OCI-LY7 (cell line): ENCODE results near the gene NALCN.

Source experiments
- EZH2phosphoT487 ChIP-seq: fragments of 200-600 bp; sonication (generic); IDR thresholded peaks from 2 replicates; pipeline ENCODE4 v1.6.1; 2018; ENCODE audit warnings: low read depth, borderline replicate concordance, mild to moderate bottlenecking, mixed run types, antibody characterized with exemption, low read length, moderate library complexity, mixed read lengths
- TF ChIP-seq, protein P1 (sequence below): fragments of 200-600 bp; sonication (generic); conservative IDR thresholded peaks from 2 replicates; pipeline ENCODE4 v1.5.1; 2014; ENCODE audit warnings: mild to moderate bottlenecking, antibody characterized with exemption, low read length, moderate library complexity, mixed read lengths

DNA sequence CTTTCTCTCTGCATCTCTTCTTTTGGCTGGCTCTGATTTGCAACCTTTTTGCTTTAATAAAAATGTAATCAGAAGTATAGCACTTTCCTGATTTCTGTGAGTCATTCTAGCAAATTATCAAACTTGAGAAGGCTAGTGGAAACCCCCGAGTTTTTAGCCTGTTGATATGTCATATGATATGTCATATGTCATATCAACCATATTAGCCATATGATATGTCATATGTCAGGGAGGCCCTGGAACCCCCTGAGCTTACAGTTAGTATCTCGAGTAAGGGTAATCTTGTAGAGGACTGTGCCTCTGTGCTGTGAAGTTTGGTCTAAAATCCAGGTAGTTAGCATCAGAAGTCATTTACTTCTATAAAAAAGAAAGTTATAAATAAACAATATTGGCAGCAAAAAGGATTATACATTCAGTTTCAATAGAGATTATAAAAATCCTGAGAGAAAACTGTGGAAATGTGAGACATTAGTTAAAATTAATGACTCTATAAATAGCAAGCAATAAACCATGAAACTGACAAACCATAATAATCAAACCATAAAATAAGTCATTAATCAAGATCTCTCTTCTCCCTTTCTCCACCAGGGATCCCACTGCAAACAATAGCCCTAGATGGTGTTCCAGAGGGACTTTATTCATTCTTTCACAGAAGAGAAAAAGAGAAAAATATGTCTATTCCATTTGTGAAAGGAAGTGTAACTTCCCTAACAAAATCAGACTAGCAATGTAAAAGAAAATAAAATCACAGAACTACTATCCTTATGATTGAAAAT is 167.4 kb downstream of the NALCN start:
- TF ChIP-seq, protein P1, sequence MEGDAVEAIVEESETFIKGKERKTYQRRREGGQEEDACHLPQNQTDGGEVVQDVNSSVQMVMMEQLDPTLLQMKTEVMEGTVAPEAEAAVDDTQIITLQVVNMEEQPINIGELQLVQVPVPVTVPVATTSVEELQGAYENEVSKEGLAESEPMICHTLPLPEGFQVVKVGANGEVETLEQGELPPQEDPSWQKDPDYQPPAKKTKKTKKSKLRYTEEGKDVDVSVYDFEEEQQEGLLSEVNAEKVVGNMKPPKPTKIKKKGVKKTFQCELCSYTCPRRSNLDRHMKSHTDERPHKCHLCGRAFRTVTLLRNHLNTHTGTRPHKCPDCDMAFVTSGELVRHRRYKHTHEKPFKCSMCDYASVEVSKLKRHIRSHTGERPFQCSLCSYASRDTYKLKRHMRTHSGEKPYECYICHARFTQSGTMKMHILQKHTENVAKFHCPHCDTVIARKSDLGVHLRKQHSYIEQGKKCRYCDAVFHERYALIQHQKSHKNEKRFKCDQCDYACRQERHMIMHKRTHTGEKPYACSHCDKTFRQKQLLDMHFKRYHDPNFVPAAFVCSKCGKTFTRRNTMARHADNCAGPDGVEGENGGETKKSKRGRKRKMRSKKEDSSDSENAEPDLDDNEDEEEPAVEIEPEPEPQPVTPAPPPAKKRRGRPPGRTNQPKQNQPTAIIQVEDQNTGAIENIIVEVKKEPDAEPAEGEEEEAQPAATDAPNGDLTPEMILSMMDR = no peak
- TF ChIP-seq EZH2phosphoT487 = no peak
